ENCODE data around the gene GNG12.
"Not testable (repeated sequence)": the region's sequence is repeated elsewhere in the genome, so short reads cannot be mapped to it uniquely, and the experiment has no call there.

Gene GNG12

GRCh38 chr1:67735206-67735605, 98.1 kb downstream of the GNG12 start:
- no peak for TF ChIP-seq CTCF (IDR thresholded peaks at IDR 0.05; ENCODE audit: low read depth, low read length)
- no peak overlapping the region for H3K4me3 ChIP-seq (ENCODE audit: low read depth, low read length)

- TF ChIP-seq CTCF (IDR thresholded peaks at IDR 0.05; ENCODE audit: low read depth, low read length): no peak
- H3K4me3 ChIP-seq (ENCODE audit: low read depth, low read length): no peak overlapping the region
Observed at GRCh38 chr1:67734323-67734690, 99.0 kb downstream of the GNG12 start.

GRCh38 chr1:67733681-67734322, 99.5 kb downstream of the GNG12 start:
- no peak overlapping the region for H3K4me3 ChIP-seq (ENCODE audit: low read depth, low read length)
- no peak for TF ChIP-seq CTCF (IDR thresholded peaks at IDR 0.05; ENCODE audit: low read depth, low read length)

DNA sequence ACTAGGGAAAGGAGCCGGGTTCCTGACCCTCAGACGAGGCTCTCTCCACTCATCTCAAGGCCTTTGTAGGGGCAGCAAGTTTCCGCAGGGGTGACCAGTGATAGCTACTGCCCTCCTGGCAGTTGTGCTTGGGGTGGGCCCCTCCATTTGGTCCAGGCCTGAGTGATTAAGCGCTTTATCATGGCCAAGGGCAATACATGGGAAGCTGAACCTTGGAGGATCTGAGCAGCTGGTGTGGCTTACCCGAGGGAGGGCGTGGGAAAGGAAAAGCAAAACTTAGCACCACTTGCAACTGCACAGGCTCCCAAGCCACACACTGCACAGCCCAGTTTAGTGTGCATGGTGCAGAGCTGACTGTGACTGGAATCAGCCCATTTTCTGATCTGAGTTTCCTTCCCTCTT, 100.5 kb downstream of the GNG12 start:
- no peak for TF ChIP-seq CTCF (IDR thresholded peaks at IDR 0.05; ENCODE audit: low read depth, low read length)
- H3K4me3 ChIP-seq (ENCODE audit: low read depth, low read length): no peak overlapping the region

- H3K4me3 ChIP-seq (ENCODE audit: low read depth, low read length): no peak overlapping the region
- TF ChIP-seq CTCF (IDR thresholded peaks at IDR 0.05; ENCODE audit: low read depth, low read length): no peak
Observed at GRCh38 chr1:67731322-67731721, 101.9 kb downstream of the GNG12 start.

- not testable (repeated sequence) for H3K4me3 ChIP-seq (ENCODE audit: low read depth, low read length)
Observed at GRCh38 chr1:67730312-67730711, 103.0 kb downstream of the GNG12 start.

DNA sequence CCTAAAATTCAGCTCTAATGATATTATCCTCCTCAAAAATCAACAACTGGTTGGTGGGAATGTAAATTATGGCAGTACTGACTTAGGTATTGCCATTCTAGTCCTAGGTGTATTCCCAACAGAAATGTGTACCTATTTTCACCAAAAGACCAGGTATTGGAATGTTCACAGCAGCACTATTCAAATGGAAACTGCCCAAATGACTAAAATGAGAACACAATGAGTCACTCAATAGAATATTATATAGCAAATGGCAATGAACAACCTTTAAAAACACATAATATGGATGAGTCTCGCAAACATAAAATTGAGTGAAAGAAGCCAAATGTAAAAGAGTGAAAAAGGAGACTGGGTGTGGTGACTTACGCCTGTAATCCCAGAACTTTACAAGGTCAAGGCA, 103.4 kb downstream of the GNG12 start:
- no peak for TF ChIP-seq CTCF (IDR thresholded peaks at IDR 0.05; ENCODE audit: low read depth, low read length)

GRCh38 chr1:67726224-67726623, 107.0 kb downstream of the GNG12 start:
- H3K4me3 ChIP-seq (ENCODE audit: low read depth, low read length): no peak overlapping the region
- no peak for TF ChIP-seq CTCF (IDR thresholded peaks at IDR 0.05; ENCODE audit: low read depth, low read length)

More for the DNA sequence above, 103.4 kb downstream of the GNG12 start:
- no peak overlapping the region for H3K4me3 ChIP-seq (ENCODE audit: low read depth, low read length)
